ENCODE results near the gene HDAC11. TPM values are rescaled to one million over a fixed set of nuclear protein-coding genes. Genes with fewer than 3 reads are reported as not detected.
"Not testable (repeated sequence)": the region's sequence is repeated elsewhere in the genome, so short reads cannot be mapped to it uniquely, and the experiment has no call there.

Gene HDAC11
- total RNA-seq (17.7 and 23.1 TPM in 2 replicates), polyA plus RNA-seq (4.9 and 5.2 TPM in 2 replicates), polyA minus RNA-seq (ENCODE audit: low replicate concordance) (11.5 and 14.0 TPM in 2 replicates)
- polyA plus RNA-seq (2012) = 9.0 and 11.5 TPM in 2 replicates

DNA sequence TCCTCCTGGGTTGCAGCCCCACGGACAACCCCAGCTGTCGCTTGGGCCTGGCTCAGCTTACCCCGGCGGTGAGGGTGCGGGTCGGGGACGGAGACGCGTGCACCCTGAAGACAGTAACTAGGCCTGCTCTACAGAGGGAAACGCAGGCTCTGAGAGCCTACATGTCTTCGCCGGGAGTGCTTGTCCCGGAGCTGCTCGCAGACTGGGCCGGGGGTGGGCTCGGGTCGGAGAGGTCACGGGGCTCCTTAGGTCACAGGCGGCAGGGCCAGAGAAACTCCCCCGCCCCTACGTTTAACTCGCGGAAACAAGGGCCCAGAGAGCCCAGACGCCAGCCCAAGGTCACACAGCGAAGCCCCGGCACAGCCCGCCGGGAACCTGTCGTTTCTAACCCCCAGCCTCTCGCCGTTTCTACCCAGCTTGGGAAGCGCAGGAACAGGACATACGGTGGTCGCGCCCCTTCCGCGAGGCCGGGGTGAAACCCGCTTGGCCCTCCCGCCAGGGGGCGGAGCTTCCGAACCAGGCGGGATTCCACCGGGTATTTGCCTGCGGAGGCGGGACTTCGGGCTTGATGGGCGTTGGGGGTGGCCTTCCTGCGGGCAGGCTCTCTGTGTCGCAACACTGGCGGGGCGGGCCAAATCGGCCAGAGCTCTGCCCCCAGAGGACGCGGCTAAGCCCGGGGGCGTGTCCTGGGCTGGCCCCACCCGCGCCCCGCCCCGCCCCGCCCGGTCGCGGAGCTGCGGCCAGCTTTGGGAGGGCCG, at the start of gene HDAC11:
HDAC11 (plus strand) TSS at position 725 of the 758 bp plus-strand sequence. CDS start 42 bp downstream, outside the sequence.
- H3K9me3 ChIP-seq (ENCODE audit: control insufficient read depth, insufficient read depth, low read depth, low read length) = no peaks in the 10 kb centered on the region
- H2AFZ ChIP-seq (ENCODE audit: low read length) = peak within 1 kb of the TSS; percentile 86
- peak within 1 kb of the TSS; percentile 79 for H3K9ac ChIP-seq (ENCODE audit: insufficient read depth, low read length)
- H4K20me1 ChIP-seq (ENCODE audit: control insufficient read depth, extremely low read depth, insufficient read depth, low read length) = no peaks in the 10 kb centered on the region
- no peaks in the 10 kb centered on the region for H3K79me2 ChIP-seq (ENCODE audit: control insufficient read depth, insufficient read depth, low read length)
- H3K4me3 ChIP-seq (replicated peaks in 1 of 4; ENCODE audit: control extremely low read depth in 1 of 4, insufficient read depth in 1 of 4, low read depth in 3 of 4, low read length in 4 of 4) = peak within 1 kb of the TSS; percentile 63 to 80 (median 74)
- H3K27me3 ChIP-seq (ENCODE audit: control insufficient read depth, insufficient read depth, low read length) = no peaks in the 10 kb centered on the region
- peak; percentile 95 to 96 for DNase-seq (ENCODE audit: low read depth in 2 of 2)
- no peaks in the 10 kb centered on the region for H3K4me1 ChIP-seq (ENCODE audit: control insufficient read depth, extremely low read depth, insufficient read depth, low read length)
- H3K27ac ChIP-seq (ENCODE audit: insufficient read depth, low read length) = peak within 1 kb of the TSS; percentile 74
- TF ChIP-seq CTCF (conservative IDR thresholded peaks at IDR 0.05 in 1 of 2, IDR thresholded peaks at IDR 0.05 in 1 of 2; ENCODE audit: low read depth in 1 of 2, low read length in 2 of 2) (no peak), EZH2 (IDR thresholded peaks at IDR 0.05; ENCODE audit: low read length, missing control alignments) (no peak)
- H3K36me3 ChIP-seq (ENCODE audit: control insufficient read depth, insufficient read depth, low read length) = no peaks in the 10 kb centered on the region
- H3K4me2 ChIP-seq (ENCODE audit: extremely low read depth, insufficient read depth, low read length) = peak within 1 kb of the TSS; percentile 90

DNA sequence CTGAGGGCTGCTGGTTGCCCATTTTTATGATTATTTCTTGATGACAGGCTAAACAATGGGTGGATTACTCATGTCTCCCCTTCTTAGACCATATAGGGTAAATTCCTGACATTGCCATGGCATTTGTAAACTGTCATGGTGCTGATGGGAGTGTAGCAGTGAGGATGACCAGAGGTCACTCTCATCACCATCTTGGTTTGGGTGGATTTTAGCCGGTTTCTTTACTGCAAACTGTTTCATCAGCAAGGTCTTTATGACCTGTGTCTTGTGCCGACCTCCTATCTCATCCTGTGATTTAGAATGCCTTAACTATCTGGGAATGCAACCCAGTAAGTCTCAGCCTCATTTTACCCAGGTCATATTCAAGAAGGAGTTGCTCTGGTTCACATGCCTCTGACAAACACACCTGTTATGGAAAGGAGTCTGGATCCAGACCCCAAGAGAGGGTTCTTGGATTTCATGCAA, 49.7 kb upstream of the HDAC11 start:
- not testable (repeated sequence) for H4K20me1 ChIP-seq (ENCODE audit: control insufficient read depth, extremely low read depth, insufficient read depth, low read length); H3K9me3 ChIP-seq (ENCODE audit: control insufficient read depth, insufficient read depth, low read depth, low read length); H3K4me1 ChIP-seq (ENCODE audit: control insufficient read depth, extremely low read depth, insufficient read depth, low read length); H3K4me3 ChIP-seq (replicated peaks in 1 of 4; ENCODE audit: control extremely low read depth in 1 of 4, insufficient read depth in 1 of 4, low read depth in 3 of 4, low read length in 4 of 4); H2AFZ ChIP-seq (ENCODE audit: low read length); H3K4me2 ChIP-seq (ENCODE audit: extremely low read depth, insufficient read depth, low read length); H3K27ac ChIP-seq (ENCODE audit: insufficient read depth, low read length); DNase-seq (ENCODE audit: low read depth in 2 of 2); H3K27me3 ChIP-seq (ENCODE audit: control insufficient read depth, insufficient read depth, low read length); H3K9ac ChIP-seq (ENCODE audit: insufficient read depth, low read length); H3K36me3 ChIP-seq (ENCODE audit: control insufficient read depth, insufficient read depth, low read length); H3K79me2 ChIP-seq (ENCODE audit: control insufficient read depth, insufficient read depth, low read length)

- TF ChIP-seq CTCF (conservative IDR thresholded peaks at IDR 0.05 in 1 of 2, IDR thresholded peaks at IDR 0.05 in 1 of 2; ENCODE audit: low read depth in 1 of 2, low read length in 2 of 2) (no peak), EZH2 (IDR thresholded peaks at IDR 0.05; ENCODE audit: low read length, missing control alignments) (no peak)
- H3K79me2 ChIP-seq (ENCODE audit: control insufficient read depth, insufficient read depth, low read length) = no peaks in the 10 kb centered on the region
- no peak overlapping the region for H2AFZ ChIP-seq (ENCODE audit: low read length)
- no peaks in the 10 kb centered on the region for H4K20me1 ChIP-seq (ENCODE audit: control insufficient read depth, extremely low read depth, insufficient read depth, low read length)
- H3K27ac ChIP-seq (ENCODE audit: insufficient read depth, low read length) = no peak overlapping the region
- H3K9me3 ChIP-seq (ENCODE audit: control insufficient read depth, insufficient read depth, low read depth, low read length) = no peaks in the 10 kb centered on the region
- H3K9ac ChIP-seq (ENCODE audit: insufficient read depth, low read length) = no peak overlapping the region
- H3K4me1 ChIP-seq (ENCODE audit: control insufficient read depth, extremely low read depth, insufficient read depth, low read length) = no peaks in the 10 kb centered on the region
- DNase-seq (ENCODE audit: low read depth in 2 of 2) = no peak
- no peak overlapping the region for H3K4me3 ChIP-seq (replicated peaks in 1 of 4; ENCODE audit: control extremely low read depth in 1 of 4, insufficient read depth in 1 of 4, low read depth in 3 of 4, low read length in 4 of 4)
- no peaks in the 10 kb centered on the region for H3K27me3 ChIP-seq (ENCODE audit: control insufficient read depth, insufficient read depth, low read length)
- H3K36me3 ChIP-seq (ENCODE audit: control insufficient read depth, insufficient read depth, low read length) = no peaks in the 10 kb centered on the region
- no peak overlapping the region for H3K4me2 ChIP-seq (ENCODE audit: extremely low read depth, insufficient read depth, low read length)
These were observed 48.0 kb upstream of the HDAC11 start for GRCh38 chr3:13432093-13432492.

Data from fibroblast of lung (primary cell).